ENCODE results near the gene GRHL3.

The GRHL3 gene

GRCh38 chr1:24393892-24394291, 74.7 kb downstream of the GRHL3 start:
- peak; percentile 78 for DNase-seq (ENCODE audit: low read depth)

GRCh38 chr1:24400065-24400464, 80.9 kb downstream of the GRHL3 start:
- no peak for DNase-seq (ENCODE audit: low read depth)

DNA sequence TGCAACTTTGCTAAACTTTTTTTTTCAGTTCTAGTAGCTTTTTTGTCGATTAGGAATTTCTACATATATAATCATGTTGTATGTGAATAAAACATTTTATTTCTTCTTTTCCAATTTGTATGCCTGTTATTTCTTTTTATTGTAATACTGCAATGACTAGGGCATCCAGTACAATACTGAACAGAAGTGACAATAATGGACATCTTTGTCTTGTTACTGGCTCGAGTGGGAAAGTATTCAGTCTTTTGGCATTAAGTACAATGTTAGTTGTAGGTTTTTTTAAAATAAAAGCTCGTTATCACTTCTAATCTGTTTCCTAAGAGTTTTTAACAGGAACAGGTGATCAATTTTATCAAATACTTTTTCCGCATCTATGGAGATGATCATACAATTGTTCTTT, 84.6 kb downstream of the GRHL3 start:
- no peak for DNase-seq (ENCODE audit: low read depth)

Data from stromal cell of bone marrow (primary cell).